ENCODE results near the gene GSTK1. TPM values are rescaled to one million over a fixed set of nuclear protein-coding genes. Genes with fewer than 3 reads are reported as not detected.
"Not testable (repeated sequence)": the region's sequence is repeated elsewhere in the genome, so short reads cannot be mapped to it uniquely, and the experiment has no call there.

The GSTK1 gene
- total RNA-seq, 4 donors from 2014 or later, result 97.0 to 180 (median 139) TPM

- intact Hi-C loops (cut with DNase I; ENCODE audit: low total_unique reads), result no loop called here
- DNase-seq (ENCODE audit: low spot score in 2 of 2), result no peak
- TF ChIP-seq, protein P1, sequence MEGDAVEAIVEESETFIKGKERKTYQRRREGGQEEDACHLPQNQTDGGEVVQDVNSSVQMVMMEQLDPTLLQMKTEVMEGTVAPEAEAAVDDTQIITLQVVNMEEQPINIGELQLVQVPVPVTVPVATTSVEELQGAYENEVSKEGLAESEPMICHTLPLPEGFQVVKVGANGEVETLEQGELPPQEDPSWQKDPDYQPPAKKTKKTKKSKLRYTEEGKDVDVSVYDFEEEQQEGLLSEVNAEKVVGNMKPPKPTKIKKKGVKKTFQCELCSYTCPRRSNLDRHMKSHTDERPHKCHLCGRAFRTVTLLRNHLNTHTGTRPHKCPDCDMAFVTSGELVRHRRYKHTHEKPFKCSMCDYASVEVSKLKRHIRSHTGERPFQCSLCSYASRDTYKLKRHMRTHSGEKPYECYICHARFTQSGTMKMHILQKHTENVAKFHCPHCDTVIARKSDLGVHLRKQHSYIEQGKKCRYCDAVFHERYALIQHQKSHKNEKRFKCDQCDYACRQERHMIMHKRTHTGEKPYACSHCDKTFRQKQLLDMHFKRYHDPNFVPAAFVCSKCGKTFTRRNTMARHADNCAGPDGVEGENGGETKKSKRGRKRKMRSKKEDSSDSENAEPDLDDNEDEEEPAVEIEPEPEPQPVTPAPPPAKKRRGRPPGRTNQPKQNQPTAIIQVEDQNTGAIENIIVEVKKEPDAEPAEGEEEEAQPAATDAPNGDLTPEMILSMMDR (IDR thresholded peaks at IDR 0.05), result no peak
- no peak for TF ChIP-seq POLR2A (IDR thresholded peaks at IDR 0.05)
- no peak overlapping the region for H3K4me3 ChIP-seq (ENCODE audit: low read depth, poor library complexity, severe bottlenecking)
- 90 to 92% methylated on average over 4 of the region's 4 CpGs for WGBS, 2 donors
These were observed 6.3 kb upstream of the GSTK1 start for GRCh38 chr7:143256932-143257331.

GRCh38 chr7:143257501-143257900 lies 5.7 kb upstream of the GSTK1 start:
- DNase-seq (ENCODE audit: low spot score in 2 of 2), result no peak
- intact Hi-C loops (cut with DNase I; ENCODE audit: low total_unique reads), result no loop called here
- WGBS, 2 donors, result 60 to 65% methylated on average over 5 of the region's 5 CpGs
- no peak overlapping the region for H3K4me3 ChIP-seq (ENCODE audit: low read depth, poor library complexity, severe bottlenecking)
- TF ChIP-seq, protein P1 (IDR thresholded peaks at IDR 0.05), result no peak
- no peak for TF ChIP-seq POLR2A (IDR thresholded peaks at IDR 0.05)

- TF ChIP-seq, protein P1 (IDR thresholded peaks at IDR 0.05), result no peak
- TF ChIP-seq POLR2A (IDR thresholded peaks at IDR 0.05), result no peak
- H3K4me3 ChIP-seq (ENCODE audit: low read depth, poor library complexity, severe bottlenecking), result no peak overlapping the region
- WGBS, 2 donors, result 37 to 45% methylated on average over 2 of the region's 2 CpGs
- intact Hi-C loops (cut with DNase I; ENCODE audit: low total_unique reads), result no loop called here
- DNase-seq (ENCODE audit: low spot score in 2 of 2), result no peak
These were observed 4.4 kb upstream of the GSTK1 start for GRCh38 chr7:143258831-143259230.

GRCh38 chr7:143259765-143260164 lies 3.5 kb upstream of the GSTK1 start:
- TF ChIP-seq, protein P1 (IDR thresholded peaks at IDR 0.05), result no peak
- TF ChIP-seq POLR2A (IDR thresholded peaks at IDR 0.05), result no peak
- 61 to 75% methylated on average over 2 of the region's 2 CpGs for WGBS, 2 donors
- DNase-seq (ENCODE audit: low spot score in 2 of 2), result no peak
- H3K4me3 ChIP-seq (ENCODE audit: low read depth, poor library complexity, severe bottlenecking), result no peak overlapping the region
- intact Hi-C loops (cut with DNase I; ENCODE audit: low total_unique reads), result no loop called here

GRCh38 chr7:143261901-143262300 lies 1.3 kb upstream of the GSTK1 start:
- intact Hi-C loops (cut with DNase I; ENCODE audit: low total_unique reads), result no loop called here
- H3K4me3 ChIP-seq (ENCODE audit: low read depth, poor library complexity, severe bottlenecking), result no peak overlapping the region
- WGBS, 2 donors, result 89 to 97% methylated on average over 1 of the region's 1 CpG
- no peak for TF ChIP-seq POLR2A (IDR thresholded peaks at IDR 0.05)
- TF ChIP-seq, protein P1 (IDR thresholded peaks at IDR 0.05), result no peak
- DNase-seq (ENCODE audit: low spot score in 2 of 2), result no peak

DNA sequence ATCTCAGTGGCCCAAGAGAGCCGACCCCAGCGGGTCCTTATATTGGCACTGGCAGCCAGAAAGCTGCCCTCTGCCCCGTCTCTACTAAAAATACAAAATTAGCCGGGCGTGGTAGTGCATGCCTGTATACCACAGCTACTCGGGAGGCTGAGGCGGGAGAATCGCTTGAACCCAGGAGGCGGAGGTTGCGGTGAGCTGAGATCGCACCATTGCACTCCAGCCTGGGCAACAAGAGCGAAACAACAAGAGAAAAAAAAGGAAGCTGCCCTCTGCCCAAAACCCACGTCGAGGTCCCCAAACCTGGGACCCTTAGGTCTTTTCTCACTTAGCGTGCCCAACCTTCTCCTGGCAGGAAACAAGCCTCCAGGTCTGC lies 941 bp downstream of the GSTK1 start:
- DNase-seq (ENCODE audit: low spot score in 2 of 2); intact Hi-C loops (cut with DNase I; ENCODE audit: low total_unique reads): not testable (repeated sequence)
- H3K4me3 ChIP-seq (ENCODE audit: low read depth, poor library complexity, severe bottlenecking), result peak overlapping the region; percentile 89
- 53 to 60% methylated on average over 15 of the region's 15 CpGs for WGBS, 2 donors

Data from lower leg skin (tissue), 4 donors.